Endodermal cell (in vitro differentiated cells): ENCODE data around the gene TAF8. TPM values are rescaled to one million over a fixed set of nuclear protein-coding genes. Genes with fewer than 3 reads are reported as not detected.

Experiments
- DNase-seq: peaks from one replicate; pipeline ENCODE4 v3.0.0-alpha.2; 2017
- H3K27ac ChIP-seq: 2 replicates; pipeline ENCODE4 v1.5.1; 2013; ENCODE audit warnings: mild to moderate bottlenecking, low read depth, low read length, moderate library complexity
- H3K27me3 ChIP-seq: 2 replicates; pipeline ENCODE4 v1.6.1; 2013; ENCODE audit warnings: mild to moderate bottlenecking, low read length, moderate library complexity; ENCODE audit not compliant: insufficient read depth, control insufficient read depth, poor library complexity, severe bottlenecking
- H3K36me3 ChIP-seq: 2 replicates; pipeline ENCODE4 v1.7.0; 2013; ENCODE audit warnings: mild to moderate bottlenecking, low read length, moderate library complexity; ENCODE audit not compliant: control insufficient read depth, insufficient read depth
- H3K4me1 ChIP-seq: one replicate; pipeline ENCODE4 v1.7.0; 2013; ENCODE audit warnings: low read length; ENCODE audit not compliant: control insufficient read depth, insufficient read depth
- H3K4me3 ChIP-seq: 2 replicates; pipeline ENCODE4 v1.5.1; 2013; ENCODE audit warnings: mild to moderate bottlenecking, low read length, moderate library complexity
- H3K9ac ChIP-seq: 2 replicates; pipeline ENCODE4 v1.6.1; 2013; ENCODE audit warnings: mild to moderate bottlenecking, low read length, moderate library complexity; ENCODE audit not compliant: poor library complexity, severe bottlenecking; ENCODE audit errors: extremely low read depth
- H3K9me3 ChIP-seq: 2 replicates; pipeline ENCODE4 v1.6.1; 2013; ENCODE audit warnings: mild to moderate bottlenecking, low read length, moderate library complexity; ENCODE audit not compliant: control insufficient read depth
- H3K27ac Mint-ChIP-seq: 2 replicates; pipeline ENCODE4 v1.8.0; 2020; ENCODE audit warnings: mixed read lengths
- H3K27me3 Mint-ChIP-seq: 2 replicates; pipeline ENCODE4 v1.8.0; 2021; ENCODE audit warnings: mild to moderate bottlenecking, mixed read lengths; ENCODE audit not compliant: insufficient read depth
- H3K36me3 Mint-ChIP-seq: 2 replicates; pipeline ENCODE4 v1.8.0; 2020; ENCODE audit warnings: low read depth, mixed read lengths
- H3K4me1 Mint-ChIP-seq: 2 replicates; pipeline ENCODE4 v1.8.0; 2020; ENCODE audit warnings: mixed read lengths
- H3K4me3 Mint-ChIP-seq: 2 replicates; pipeline ENCODE4 v1.8.0; 2020; ENCODE audit warnings: mild to moderate bottlenecking, moderate library complexity, mixed read lengths
- H3K9me3 Mint-ChIP-seq: 2 replicates; pipeline ENCODE4 v1.8.0; 2020; ENCODE audit warnings: mild to moderate bottlenecking, mixed read lengths
- CTCF ChIP-seq: fragments of 200-600 bp; sonication (generic); conservative IDR thresholded peaks from 2 replicates; pipeline ENCODE4 v1.5.0; 2021; ENCODE audit warnings: antibody characterized with exemption, mild to moderate bottlenecking
- WGBS, 2 experiments: methylation state at CpG; one replicate each; pipeline versions ENCODE4 v1.1.5 to v1.1.7; 2013; ENCODE audit warnings: missing lambda C conversion rate in 2 of 2, mixed read lengths in 1 of 2; ENCODE audit not compliant: insufficient coverage in 1 of 2, insufficient read length in 1 of 2; 5-methylcytosine and 5-hydroxymethylcytosine counted together
- total RNA-seq, 2 donors: library from RNA; stranded (reverse); fragmentation: NEBNext Ultra II Directional in 1 of 2; extraction: Animal tissue kit (Norgen Biotek cat#: 25700) in 1 of 2; gene quantifications; 2 replicates in 1 of 2; 3 replicates in 1 of 2; pipeline ENCODE4 v1.2.1, GENCODE V29; 2021

The TAF8 gene
- total RNA-seq, 2 donors from 2014 or later, result 27.9 to 31.0 TPM

- peaks cover 84% of the 10 kb centered on the region for H3K27me3 Mint-ChIP-seq
- H3K4me1 ChIP-seq, result no peaks in the 10 kb centered on the region
- TF ChIP-seq CTCF, result peak; percentile 98
- H3K27ac Mint-ChIP-seq, result no peak overlapping the region
- WGBS, 2 experiments, result 10 to 51% methylated on average over 9 to 21 of the region's 21 CpGs
- no peak overlapping the region for H3K4me3 ChIP-seq
- H3K9ac ChIP-seq, result no peak overlapping the region
- H3K9me3 Mint-ChIP-seq, result no peaks in the 10 kb centered on the region
- H3K9me3 ChIP-seq, result no peaks in the 10 kb centered on the region
- peaks cover 63% of the 10 kb centered on the region for H3K27me3 ChIP-seq
- peak; percentile 98 for DNase-seq
- peaks cover 22% of the 10 kb centered on the region for H3K4me1 Mint-ChIP-seq
- H3K27ac ChIP-seq, result no peak overlapping the region
- no peaks in the 10 kb centered on the region for H3K36me3 Mint-ChIP-seq
- no peak overlapping the region for H3K4me3 Mint-ChIP-seq
- no peaks in the 10 kb centered on the region for H3K36me3 ChIP-seq
These were observed 6.4 kb upstream of the TAF8 start for GRCh38 chr6:42043787-42044475.

GRCh38 chr6:42045538-42046460 lies 4.5 kb upstream of the TAF8 start:
- TF ChIP-seq CTCF, result no peak
- Mint-ChIP-seq H3K27me3 (peaks cover 95% of the 10 kb centered on the region), H3K9me3 (no peaks in the 10 kb centered on the region), H3K4me3 (no peak overlapping the region), H3K4me1 (peaks cover 22% of the 10 kb centered on the region), H3K36me3 (no peaks in the 10 kb centered on the region), H3K27ac (no peak overlapping the region)
- H3K27ac ChIP-seq, result no peak overlapping the region
- DNase-seq, result peak; percentile 87
- no peaks in the 10 kb centered on the region for H3K4me1 ChIP-seq
- WGBS, 2 experiments, result 5 to 6% methylated on average over 8 to 12 of the region's 14 CpGs
- peaks cover 72% of the 10 kb centered on the region for H3K27me3 ChIP-seq
- H3K4me3 ChIP-seq, result no peak overlapping the region
- no peaks in the 10 kb centered on the region for H3K36me3 ChIP-seq
- H3K9me3 ChIP-seq, result no peaks in the 10 kb centered on the region
- no peak overlapping the region for H3K9ac ChIP-seq

- 47 to 62% methylated on average over 11 to 12 of the region's 12 CpGs for WGBS, 2 experiments
These were observed 3.7 kb upstream of the TAF8 start for GRCh38 chr6:42046464-42047212.

More at GRCh38 chr6:42046464-42047212, 3.7 kb upstream of the TAF8 start:
- H3K27ac ChIP-seq, result no peak overlapping the region
- peaks cover 21% of the 10 kb centered on the region for H3K4me1 Mint-ChIP-seq
- no peak overlapping the region for H3K27ac Mint-ChIP-seq
- H3K9me3 ChIP-seq, result no peaks in the 10 kb centered on the region
- no peak overlapping the region for H3K4me3 Mint-ChIP-seq
- H3K9me3 Mint-ChIP-seq, result no peaks in the 10 kb centered on the region
- no peaks in the 10 kb centered on the region for H3K4me1 ChIP-seq
- H3K9ac ChIP-seq, result no peak overlapping the region
- H3K36me3 Mint-ChIP-seq, result peaks cover 3% of the 10 kb centered on the region
- no peaks in the 10 kb centered on the region for H3K36me3 ChIP-seq
- TF ChIP-seq CTCF, result no peak
- no peak overlapping the region for H3K4me3 ChIP-seq
- peaks cover 72% of the 10 kb centered on the region for H3K27me3 ChIP-seq
- DNase-seq, result no peak
- peaks cover 86% of the 10 kb centered on the region for H3K27me3 Mint-ChIP-seq
